HepG2 (cell line): Measurements from ENCODE around the gene SPIB. TPM values are rescaled to one million over a fixed set of nuclear protein-coding genes. Genes with fewer than 3 reads are reported as not detected.
A peak's percentile ranks its signal among the peaks of the same experiment; 100 is the strongest.

Source experiments
- ATAC-seq: fragments of 200-7000 bp; cut with Tn5 transposase; 3 replicates; pipeline ENCODE4 v1.9.1; 2020; ENCODE audit warnings: mild to moderate bottlenecking, moderate library complexity
- BruUV-seq: library from RNA; stranded (reverse); fragments of 400-500 nt; replicated peaks from 2 replicates; lab custom pipeline; 2021; lab: Mats Ljungman, UMichigan
- CTCF ChIA-PET: fragments of 300-600 bp; formaldehyde crosslinking; extraction: SDS; loops from one replicate; lab custom pipeline; 2021; ENCODE audit warnings: low total read pairs, inconsistent platforms, low intra/inter-chr PET ratio; lab: Yijun Ruan, JAX
- POLR2A ChIA-PET: fragments of 350-600 bp; sonication (Branson Sonifier 250); formaldehyde crosslinking; loops from one replicate; lab custom pipeline; 2020; ENCODE audit warnings: antibody characterized with exemption, inconsistent platforms; lab: Yijun Ruan, JAX
- DNase-seq: peaks from one replicate; pipeline ENCODE4 v3.0.0-alpha.2; 2015; ENCODE audit warnings: low spot score
- FAIRE-seq: peaks from 3 replicates; lab custom pipeline; 2011; peaks lifted over from hg19 to GRCh38; lab: Jason Lieb, UNC
- H2AFZ ChIP-seq: one replicate; pipeline ENCODE4 v1.6.1; 2011; ENCODE audit warnings: low read length, inconsistent platforms
- H3K27ac ChIP-seq: fragments of 300-600 bp; 3 replicates; pipeline ENCODE4 v1.8.0; 2011; ENCODE audit warnings: mixed run types, mild to moderate bottlenecking, mixed read lengths, low read length, inconsistent platforms; ENCODE audit not compliant: insufficient read depth; ENCODE audit errors: extremely low read length
- H3K27me3 ChIP-seq, 2 experiments: fragments of 200-600 bp in 1 of 2; 2 replicates in 1 of 2; 3 replicates in 1 of 2; pipeline versions ENCODE4 v1.6.0 to v1.8.0; 2011; ENCODE audit warnings: low read length in 2 of 2, mild to moderate bottlenecking in 2 of 2, moderate library complexity in 2 of 2, inconsistent platforms in 1 of 2; ENCODE audit not compliant: insufficient read depth in 2 of 2, control insufficient read depth in 1 of 2
- H3K36me3 ChIP-seq, 2 experiments: fragments of 200-600 bp in 1 of 2; replicated peaks in 1 of 2; 2 replicates in 1 of 2; 3 replicates in 1 of 2; pipeline versions ENCODE4 v1.5.1 to v1.8.0; 2011; ENCODE audit warnings: low read length in 2 of 2, inconsistent platforms in 1 of 2; ENCODE audit not compliant: insufficient read depth in 2 of 2, control insufficient read depth in 1 of 2
- H3K4me1 ChIP-seq: 2 replicates; pipeline ENCODE4 v1.5.1; 2012; ENCODE audit warnings: low read length, inconsistent platforms; ENCODE audit not compliant: insufficient read depth
- H3K4me2 ChIP-seq: 2 replicates; pipeline ENCODE4 v1.6.0; 2011; ENCODE audit warnings: low read depth, low read length, inconsistent platforms
- H3K4me3 ChIP-seq, 3 experiments: fragments of 200-600 bp in 1 of 3; sonication (generic), shearing (Covaris generic) in 1 of 3; replicated peaks in 1 of 3; 2 replicates each; pipeline ENCODE4 v1.5.1; 2011 to 2016; ENCODE audit warnings: low read length in 3 of 3, inconsistent platforms in 2 of 3, low read depth in 2 of 3, mild to moderate bottlenecking in 2 of 3, control low read depth in 1 of 3, mixed read lengths in 1 of 3; ENCODE audit not compliant: insufficient read depth in 1 of 3
- H3K79me2 ChIP-seq: one replicate; pipeline ENCODE4 v1.6.1; 2011; ENCODE audit warnings: low read length, inconsistent platforms; ENCODE audit not compliant: insufficient read depth
- H3K9ac ChIP-seq: 2 replicates; pipeline ENCODE4 v1.6.0; 2011; ENCODE audit warnings: mild to moderate bottlenecking, low read depth, low read length, inconsistent platforms; ENCODE audit not compliant: insufficient read depth
- H3K9me3 ChIP-seq: 2 replicates; pipeline ENCODE4 v1.5.1; 2012; ENCODE audit warnings: mild to moderate bottlenecking, low read length
- H4K20me1 ChIP-seq: 2 replicates; pipeline ENCODE4 v1.6.0; 2011; ENCODE audit warnings: inconsistent platforms, mild to moderate bottlenecking, low read length, moderate library complexity; ENCODE audit not compliant: insufficient read depth
- AGO2 ChIP-seq: fragments of 200-400 bp; formaldehyde crosslinking; optimal IDR thresholded peaks from 2 replicates; pipeline ENCODE3; 2017; ENCODE audit warnings: mild to moderate bottlenecking, low read depth, low read length, moderate library complexity
- RBFOX2 ChIP-seq: fragments of 200-400 bp; formaldehyde crosslinking; IDR thresholded peaks from 2 replicates; pipeline ENCODE4 v1.6.1; 2017; ENCODE audit warnings: low read depth, mild to moderate bottlenecking, low read length
- WGBS: methylation state at CpG from one replicate; pipeline ENCODE4 v1.1.6; 2017; ENCODE audit warnings: low lambda C conversion rate; 5-methylcytosine and 5-hydroxymethylcytosine counted together
- in situ Hi-C: cut with HindIII; loops from 2 replicates; pipeline ENCODE4 v1.10.0; 2017; ENCODE audit warnings: low pct_unique_long_range_greater_than_20kb; ENCODE audit not compliant: extremely low pct_ligation_motif_present
- intact Hi-C: fragments of 100-400 bp; cut with micrococcal nuclease; formaldehyde crosslinking; loops from one replicate; pipeline ENCODE4 v1.10.0; 2022; ENCODE audit not compliant: unreplicated experiment
- polyA plus RNA-seq, 8 experiments: library from polyadenylated mRNA; depleted of rRNA in 3 of 8; stranded (reverse) in 7 of 8; unstranded in 1 of 8; fragments of >200 nt; fragmentation: Illumina TruSeq in 4 of 8; extraction: Trizol in 4 of 8; gene quantifications; 2 replicates each; pipeline versions ENCODE4 v1.2.1 to v1.2.3, GENCODE V29; 2011 to 2016; ENCODE audit warnings: low read depth in 4 of 8, missing spikeins in 1 of 8, mixed read lengths in 1 of 8; ENCODE audit not compliant: insufficient read depth in 1 of 8
- total RNA-seq, 5 experiments: library from RNA; depleted of rRNA; stranded (reverse); fragments of >200 nt; fragmentation: Illumina TruSeq; extraction: Trizol; gene quantifications; 2 replicates each; pipeline ENCODE4 v1.2.3, GENCODE V29; 2016; ENCODE audit warnings: low read depth in 1 of 5
- TF ChIP-seq, protein P1 (sequence below): IDR thresholded peaks from 2 replicates; pipeline ENCODE4 v1.6.1; 2016; ENCODE audit warnings: control low read depth

SPIB gene
- total and polyA plus RNA-seq, 2 of the 13 experiments (the other 11 are each of a cell fraction or from before 2014, with no cell fraction given) = 0.04 TPM; not detected in 1

DNA sequence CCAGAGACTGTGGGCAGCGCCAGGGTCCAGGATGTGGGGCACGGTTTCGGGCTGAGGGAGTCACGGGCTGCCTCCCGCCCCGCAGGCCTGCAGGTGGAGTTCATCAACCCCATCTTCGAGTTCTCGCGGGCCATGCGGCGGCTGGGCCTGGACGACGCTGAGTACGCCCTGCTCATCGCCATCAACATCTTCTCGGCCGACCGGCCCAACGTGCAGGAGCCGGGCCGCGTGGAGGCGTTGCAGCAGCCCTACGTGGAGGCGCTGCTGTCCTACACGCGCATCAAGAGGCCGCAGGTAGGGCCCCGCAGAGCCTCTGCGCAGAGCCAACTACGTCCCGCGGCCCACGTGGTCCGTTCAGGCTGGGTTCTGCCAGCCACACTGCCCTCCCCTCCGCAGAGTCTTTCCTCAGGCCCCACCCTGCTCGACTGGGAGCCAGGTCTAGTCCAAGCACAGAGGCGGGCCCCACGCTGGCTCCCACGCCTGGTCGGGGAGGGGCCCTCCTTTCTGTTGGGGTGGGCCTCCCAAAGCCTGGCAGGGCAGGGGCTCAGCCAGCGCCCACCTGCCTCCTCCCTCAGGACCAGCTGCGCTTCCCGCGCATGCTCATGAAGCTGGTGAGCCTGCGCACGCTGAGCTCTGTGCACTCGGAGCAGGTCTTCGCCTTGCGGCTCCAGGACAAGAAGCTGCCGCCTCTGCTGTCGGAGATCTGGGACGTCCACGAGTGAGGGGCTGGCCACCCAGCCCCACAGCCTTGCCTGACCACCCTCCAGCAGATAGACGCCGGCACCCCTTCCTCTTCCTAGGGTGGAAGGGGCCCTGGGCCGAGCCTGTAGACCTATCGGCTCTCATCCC is 36.6 kb upstream of the SPIB start:
- WGBS = 97% methylated on average over 26 of the region's 58 CpGs
- Histone ChIP-seq H3K27me3 (no peaks in the 10 kb centered on the region), H3K9ac (no peak overlapping the region), H3K4me3 (no peak overlapping the region), H3K9me3 (no peaks in the 10 kb centered on the region), H3K4me2 (no peak overlapping the region), H3K27ac (no peak overlapping the region), H4K20me1 (no peaks in the 10 kb centered on the region), H3K4me1 (peaks cover 22% of the 10 kb centered on the region), H3K36me3 (peaks cover 19 to 38% of the 10 kb centered on the region in 2 experiments; a peak in 4 of 5 replicates)
- POLR2A ChIA-PET = no interaction called here
- ATAC-seq (no peak), DNase-seq (no peak)
- no TSS peak for BruUV-seq
- in situ Hi-C loops (no loop called here), intact Hi-C loops (no loop called here)
- TF ChIP-seq, protein P1, sequence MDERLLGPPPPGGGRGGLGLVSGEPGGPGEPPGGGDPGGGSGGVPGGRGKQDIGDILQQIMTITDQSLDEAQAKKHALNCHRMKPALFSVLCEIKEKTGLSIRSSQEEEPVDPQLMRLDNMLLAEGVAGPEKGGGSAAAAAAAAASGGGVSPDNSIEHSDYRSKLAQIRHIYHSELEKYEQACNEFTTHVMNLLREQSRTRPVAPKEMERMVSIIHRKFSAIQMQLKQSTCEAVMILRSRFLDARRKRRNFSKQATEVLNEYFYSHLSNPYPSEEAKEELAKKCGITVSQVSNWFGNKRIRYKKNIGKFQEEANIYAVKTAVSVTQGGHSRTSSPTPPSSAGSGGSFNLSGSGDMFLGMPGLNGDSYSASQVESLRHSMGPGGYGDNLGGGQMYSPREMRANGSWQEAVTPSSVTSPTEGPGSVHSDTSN (CRISPR knock-in tag) = no peak
- peak; percentile 61; the same call in 1 of the 2 replicates for TF ChIP-seq RBFOX2
- TF ChIP-seq AGO2 = peak; percentile 42
- TF ChIP-seq, all 625 proteins: peak for 2
- FAIRE-seq = no peak
- CTCF ChIA-PET = no interaction called here
- Histone ChIP-seq H2AFZ (no peak overlapping the region), H3K79me2 (peaks cover 22% of the 10 kb centered on the region)
